ENCODE measurements around the gene LPCAT1. TPM values are rescaled to one million over a fixed set of nuclear protein-coding genes. Genes with fewer than 3 reads are reported as not detected.

Gene LPCAT1
- total RNA-seq, 1 experiment from 2014 or later: 20.9 TPM

GRCh38 chr5:1497795-1498622, 25.8 kb downstream of the LPCAT1 start:
- DNase-seq (ENCODE audit: low read depth): no peak

GRCh38 chr5:1497242-1497777, 26.4 kb downstream of the LPCAT1 start:
- DNase-seq (ENCODE audit: low read depth): no peak

DNA sequence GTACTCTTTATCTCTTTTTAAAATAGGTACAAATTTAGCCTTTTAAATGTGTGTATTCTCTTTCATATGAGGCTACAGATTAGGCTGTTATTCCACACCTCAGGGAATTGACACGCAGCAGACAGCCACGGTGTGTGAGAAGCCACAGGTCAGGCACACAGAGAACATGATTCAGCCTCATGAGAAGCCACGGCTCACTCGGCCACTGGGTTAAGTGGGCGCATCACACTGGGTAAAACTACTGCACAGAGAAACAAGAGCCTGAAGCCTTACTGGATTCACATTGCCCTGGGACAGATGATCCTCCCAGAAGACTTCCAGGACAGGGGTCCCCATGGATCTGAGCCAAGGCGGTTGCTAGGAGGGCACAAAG, 28.2 kb downstream of the LPCAT1 start:
- no peak for DNase-seq (ENCODE audit: low read depth)

- DNase-seq (ENCODE audit: low read depth): no peak
These were observed 28.8 kb downstream of the LPCAT1 start for GRCh38 chr5:1494780-1495524.

GRCh38 chr5:1493941-1494340, 29.8 kb downstream of the LPCAT1 start:
- no peak for DNase-seq (ENCODE audit: low read depth)

DNA sequence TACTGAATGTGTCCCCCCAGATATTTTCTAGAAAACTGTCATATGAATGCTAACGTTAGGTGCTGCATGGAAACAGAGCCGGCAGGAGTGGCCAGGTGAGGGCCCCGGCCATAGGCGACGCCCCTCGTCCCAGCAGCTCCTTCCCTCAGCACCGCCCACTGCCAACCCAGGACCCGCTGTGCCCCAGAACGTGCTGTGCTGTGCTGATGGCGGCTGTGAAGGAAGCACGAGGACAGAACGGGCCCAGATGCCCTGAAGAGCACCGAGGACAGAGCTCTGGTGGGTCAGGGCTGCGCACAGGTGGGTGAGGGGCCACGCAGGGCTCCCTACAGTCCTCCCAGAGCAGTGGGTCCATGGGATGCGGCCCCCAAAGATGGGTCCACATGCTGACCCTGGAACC, 30.3 kb downstream of the LPCAT1 start:
- no peak for DNase-seq (ENCODE audit: low read depth)

- DNase-seq (ENCODE audit: low read depth): no peak
These were observed 31.0 kb downstream of the LPCAT1 start for GRCh38 chr5:1492757-1493156.

GRCh38 chr5:1490376-1490775, 33.4 kb downstream of the LPCAT1 start:
- DNase-seq (ENCODE audit: low read depth): no peak

- DNase-seq (ENCODE audit: low read depth): no peak
These were observed 34.0 kb downstream of the LPCAT1 start for GRCh38 chr5:1489754-1490153.

DNA sequence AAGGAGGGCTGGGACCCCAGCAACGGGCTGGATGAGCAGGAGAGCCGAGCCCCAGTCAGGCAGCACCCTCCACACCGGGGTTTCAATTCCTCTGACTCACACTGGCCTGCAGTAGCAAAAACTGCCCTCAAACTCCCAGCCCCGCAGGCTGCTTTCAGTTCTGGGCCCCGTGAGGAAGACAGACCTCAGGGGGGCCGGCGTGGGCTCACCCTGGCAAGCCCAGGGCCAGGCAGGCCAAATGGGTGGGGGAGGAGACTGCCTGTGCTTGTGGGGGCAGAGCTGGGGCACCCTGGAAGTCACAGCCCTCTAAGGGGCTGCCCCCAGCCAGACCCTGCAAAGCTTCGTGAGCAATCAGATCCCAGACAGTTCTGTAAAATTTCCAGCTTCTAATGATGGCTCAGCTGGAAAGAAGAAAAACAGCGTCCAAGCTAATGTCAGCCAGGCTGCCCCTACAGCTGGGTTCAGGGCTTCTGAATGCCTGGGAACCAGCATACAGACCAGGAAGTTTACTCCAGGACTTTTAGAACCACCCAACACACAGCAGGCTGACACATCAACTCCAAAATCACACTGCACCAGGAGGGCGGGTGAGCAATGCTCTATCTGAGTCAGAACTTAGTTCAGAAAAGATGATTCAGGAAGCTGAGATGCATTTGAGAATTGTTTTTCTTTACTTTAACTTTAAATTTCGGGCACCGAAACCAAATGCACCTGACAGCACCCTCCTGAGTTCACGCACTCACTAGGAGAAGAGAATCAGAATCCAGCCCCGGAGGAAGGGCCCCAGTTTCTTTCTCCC, 34.7 kb downstream of the LPCAT1 start:
- DNase-seq (ENCODE audit: low read depth): peak; percentile 61

DNA sequence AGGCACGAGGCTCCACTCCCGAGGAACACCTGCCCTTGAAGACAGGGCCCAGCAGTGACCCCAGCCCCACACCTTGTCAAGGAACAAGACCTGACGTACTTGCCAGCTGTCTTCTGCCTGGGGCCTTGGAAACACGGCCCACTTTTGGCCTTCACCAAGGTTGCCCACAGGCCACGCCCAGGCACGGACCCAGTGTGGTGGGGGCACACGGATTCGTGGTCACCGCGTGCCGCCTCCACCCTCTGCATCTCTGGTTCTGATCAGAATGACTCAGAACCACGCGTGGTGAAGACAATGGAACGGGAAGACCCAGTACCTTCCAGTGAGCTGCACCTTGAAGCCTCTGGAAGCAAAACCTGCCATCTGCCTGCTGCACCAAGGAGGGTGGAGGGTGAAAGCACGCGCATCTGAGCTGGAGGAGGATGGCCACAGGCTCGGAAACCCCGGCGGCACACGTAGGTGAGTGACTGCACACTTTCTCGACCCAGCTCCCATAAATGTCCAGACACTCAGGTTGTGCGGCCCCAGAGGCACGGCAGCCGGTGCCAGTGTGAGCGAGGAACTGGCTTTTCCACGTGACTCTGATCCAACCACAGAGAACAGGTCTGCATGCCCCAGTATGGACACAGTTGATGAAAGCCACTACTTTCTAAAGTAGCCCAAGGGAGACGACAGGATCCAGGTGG, 36.5 kb downstream of the LPCAT1 start:
- DNase-seq (ENCODE audit: low read depth): no peak

DNA sequence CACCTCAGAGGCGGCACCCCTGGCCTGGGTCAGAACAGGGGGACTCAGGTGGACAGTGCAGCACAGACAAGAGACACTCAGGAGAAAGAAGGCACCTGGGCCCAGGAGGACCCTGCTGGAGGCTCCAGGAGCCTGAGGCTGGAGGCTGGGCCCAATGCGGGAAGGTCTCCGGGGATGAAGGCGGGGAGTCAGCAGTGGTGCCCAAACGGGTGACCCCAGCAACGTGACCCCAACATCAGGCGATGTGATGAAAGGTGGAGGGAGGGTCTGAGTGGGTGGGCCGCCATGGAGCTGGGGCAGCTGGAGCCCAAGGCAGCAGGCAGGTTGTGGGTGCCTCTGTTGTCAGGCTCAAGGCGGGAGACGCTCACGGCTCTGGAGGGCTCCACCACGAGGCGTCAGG, 37.5 kb downstream of the LPCAT1 start:
- no peak for DNase-seq (ENCODE audit: low read depth)

DNA sequence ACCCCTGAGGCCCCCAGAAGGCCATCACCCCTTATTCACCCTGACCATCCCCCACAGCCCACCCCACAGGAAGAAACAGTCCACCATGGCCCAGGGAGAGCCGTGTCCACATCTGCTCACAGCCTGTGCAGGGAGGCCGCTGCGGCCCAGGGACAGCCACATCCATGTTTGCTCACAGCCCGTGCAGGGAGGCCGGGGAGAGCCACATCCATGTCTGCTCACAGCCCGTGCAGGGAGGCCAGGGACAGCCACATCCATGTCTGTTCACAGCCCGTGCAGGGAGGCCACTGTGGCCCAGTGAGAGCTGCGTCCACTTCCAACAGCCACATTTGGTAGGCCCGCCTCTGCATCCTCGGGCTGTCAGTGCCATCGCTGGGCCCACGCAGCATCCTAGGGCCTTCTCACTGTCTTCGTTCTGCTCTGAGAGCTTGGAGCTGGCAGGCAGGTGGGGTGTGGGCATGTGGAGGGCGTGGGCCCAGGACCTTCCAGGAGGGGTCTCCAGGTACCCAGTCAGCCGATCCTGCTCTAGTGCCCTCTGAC, 38.1 kb downstream of the LPCAT1 start:
- no peak for DNase-seq (ENCODE audit: low read depth)

- DNase-seq (ENCODE audit: low read depth): no peak
These were observed 38.8 kb downstream of the LPCAT1 start for GRCh38 chr5:1484730-1485578.

GRCh38 chr5:1483856-1484729, 39.7 kb downstream of the LPCAT1 start:
- no peak for DNase-seq (ENCODE audit: low read depth)

- DNase-seq (ENCODE audit: low read depth): no peak
These were observed 40.7 kb downstream of the LPCAT1 start for GRCh38 chr5:1483064-1483463.

GRCh38 chr5:1481959-1482331, 41.8 kb downstream of the LPCAT1 start:
- DNase-seq (ENCODE audit: low read depth): no peak

GRCh38 chr5:1481266-1481958, 42.3 kb downstream of the LPCAT1 start:
- DNase-seq (ENCODE audit: low read depth): no peak

DNA sequence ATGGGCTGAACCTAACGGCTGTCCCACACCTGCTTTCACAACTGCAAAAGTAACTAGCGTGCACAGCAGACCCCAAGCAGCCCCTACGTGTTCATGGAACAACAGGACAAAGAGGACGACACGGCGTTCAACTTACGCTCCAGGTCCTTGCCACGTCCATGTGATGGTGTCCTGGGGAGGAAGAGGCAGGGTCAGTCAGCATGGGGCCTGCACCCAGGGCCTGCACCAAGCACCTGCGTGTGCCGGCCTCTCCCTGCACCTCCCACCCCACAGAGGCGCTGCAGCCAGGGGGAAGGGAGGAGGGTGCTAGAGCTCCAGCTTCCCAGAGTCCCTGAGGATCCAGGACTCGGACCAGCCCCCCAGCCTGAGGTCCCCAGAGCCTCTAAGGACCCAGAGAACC, 43.0 kb downstream of the LPCAT1 start:
- no peak for DNase-seq (ENCODE audit: low read depth)
